ENCODE results near the gene KPTN. TPM values are rescaled to one million over a fixed set of nuclear protein-coding genes. Genes with fewer than 3 reads are reported as not detected.

Gene KPTN
- polyA plus RNA-seq, 1 donor (not counting 4 experiments of a cell fraction or from before 2014, with no cell fraction given) = 7.3 TPM

GRCh38 chr19:47481460-47482052, 2.5 kb downstream of the KPTN start:
- H3K4me2 ChIP-seq (ENCODE audit: control insufficient read depth, extremely low read depth, insufficient read depth, low read depth, low read length) = no peak overlapping the region
- peaks cover 13% of the 10 kb centered on the region for H3K4me1 ChIP-seq (ENCODE audit: control insufficient read depth, extremely low read depth, insufficient read depth, low read length)
- no peak overlapping the region for H3K4me3 ChIP-seq (ENCODE audit: control insufficient read depth in 2 of 3, extremely low read depth in 1 of 3, insufficient read depth in 2 of 3, low read depth in 1 of 3, low read length in 3 of 3)
- H4K20me1 ChIP-seq (ENCODE audit: control insufficient read depth, extremely low read depth, insufficient read depth, low read length) = no peaks in the 10 kb centered on the region
- no peaks in the 10 kb centered on the region for H3K79me2 ChIP-seq (ENCODE audit: control insufficient read depth, insufficient read depth, low read length)
- FAIRE-seq (no peak), DNase-seq (ENCODE audit: low read depth, low spot score) (no peak)
- H3K9ac ChIP-seq (ENCODE audit: control insufficient read depth, extremely low read depth, insufficient read depth, low read length) = no peak overlapping the region
- H3K9me1 ChIP-seq (ENCODE audit: control insufficient read depth, extremely low read depth, insufficient read depth, low read length) = no peaks in the 10 kb centered on the region
- H3K27me3 ChIP-seq (ENCODE audit: control insufficient read depth, extremely low read depth, insufficient read depth, low read length) = no peaks in the 10 kb centered on the region
- peaks cover 0 to under 1% of the 10 kb centered on the region in 2 experiments for H3K36me3 ChIP-seq (ENCODE audit: control insufficient read depth in 2 of 2, extremely low read depth in 1 of 2, insufficient read depth in 2 of 2, low read length in 2 of 2)
- no peak overlapping the region for H2AFZ ChIP-seq (ENCODE audit: control insufficient read depth, low read length)
- no peak overlapping the region for H3K27ac ChIP-seq (ENCODE audit: control insufficient read depth, insufficient read depth, low read length)
- dilution Hi-C loops (cut with MboI; ENCODE audit: extremely low pct_ligation_motif_present, low sequenced_read_pairs) = no loop called here
- no peaks in the 10 kb centered on the region for H3K9me3 ChIP-seq (ENCODE audit: control insufficient read depth, low read depth, low read length)
- TF ChIP-seq CTCF (optimal IDR thresholded peaks at IDR 0.05 in 1 of 3, IDR thresholded peaks at IDR 0.05 in 1 of 3, conservative IDR thresholded peaks at IDR 0.05 in 1 of 3; ENCODE audit: extremely low read depth in 1 of 3, insufficient read depth in 2 of 3, low read length in 3 of 3) = no peak
- no peak for TF ChIP-seq EZH2 (IDR thresholded peaks at IDR 0.05; ENCODE audit: low read length)

- Histone ChIP-seq H3K9me3 (ENCODE audit: control insufficient read depth, low read depth, low read length) (no peaks in the 10 kb centered on the region), H3K9me1 (ENCODE audit: control insufficient read depth, extremely low read depth, insufficient read depth, low read length) (no peaks in the 10 kb centered on the region), H2AFZ (ENCODE audit: control insufficient read depth, low read length) (no peak overlapping the region), H3K4me3 (ENCODE audit: control insufficient read depth in 2 of 3, extremely low read depth in 1 of 3, insufficient read depth in 2 of 3, low read depth in 1 of 3, low read length in 3 of 3) (no peak overlapping the region), H3K79me2 (ENCODE audit: control insufficient read depth, insufficient read depth, low read length) (no peaks in the 10 kb centered on the region), H3K36me3 (ENCODE audit: control insufficient read depth in 2 of 2, extremely low read depth in 1 of 2, insufficient read depth in 2 of 2, low read length in 2 of 2) (no peaks in the 10 kb centered on the region), H3K27ac (ENCODE audit: control insufficient read depth, insufficient read depth, low read length) (no peak overlapping the region), H3K27me3 (ENCODE audit: control insufficient read depth, extremely low read depth, insufficient read depth, low read length) (no peaks in the 10 kb centered on the region), H3K4me1 (ENCODE audit: control insufficient read depth, extremely low read depth, insufficient read depth, low read length) (peaks cover 13% of the 10 kb centered on the region), H4K20me1 (ENCODE audit: control insufficient read depth, extremely low read depth, insufficient read depth, low read length) (no peaks in the 10 kb centered on the region), H3K9ac (ENCODE audit: control insufficient read depth, extremely low read depth, insufficient read depth, low read length) (no peak overlapping the region), H3K4me2 (ENCODE audit: control insufficient read depth, extremely low read depth, insufficient read depth, low read depth, low read length) (no peak overlapping the region)
- no peak for TF ChIP-seq CTCF (optimal IDR thresholded peaks at IDR 0.05 in 1 of 3, IDR thresholded peaks at IDR 0.05 in 1 of 3, conservative IDR thresholded peaks at IDR 0.05 in 1 of 3; ENCODE audit: extremely low read depth in 1 of 3, insufficient read depth in 2 of 3, low read length in 3 of 3)
- TF ChIP-seq EZH2 (IDR thresholded peaks at IDR 0.05; ENCODE audit: low read length) = no peak
- DNase-seq (ENCODE audit: low read depth, low spot score) (no peak), FAIRE-seq (no peak)
- dilution Hi-C loops (cut with MboI; ENCODE audit: extremely low pct_ligation_motif_present, low sequenced_read_pairs) = no loop called here
Observed at GRCh38 chr19:47480658-47481057, 3.4 kb downstream of the KPTN start.
